Astrocyte of the hippocampus (primary cell): ENCODE measurements around the gene ANKRD53.
"Not testable (repeated sequence)": the region's sequence is repeated elsewhere in the genome, so short reads cannot be mapped to it uniquely, and the experiment has no call there.

Experiments used
- DNase-seq: peaks from one replicate; pipeline ENCODE4 v3.0.0; 2011; ENCODE audit warnings: low read depth, low spot score

ANKRD53 gene

GRCh38 chr2:70988726-70989648, 10.6 kb downstream of the ANKRD53 start:
- peak; percentile 0 for DNase-seq

GRCh38 chr2:70990216-70990615, 11.8 kb downstream of the ANKRD53 start:
- no peak for DNase-seq

- DNase-seq = no peak
Observed at GRCh38 chr2:70991142-70991541, 12.7 kb downstream of the ANKRD53 start.

GRCh38 chr2:70991742-70992141, 13.3 kb downstream of the ANKRD53 start:
- DNase-seq = no peak

GRCh38 chr2:70992945-70993853, 14.8 kb downstream of the ANKRD53 start:
- no peak for DNase-seq

- DNase-seq = peak; percentile 43
Observed at GRCh38 chr2:70994009-70994698, 15.7 kb downstream of the ANKRD53 start.

- peak; percentile 96 for DNase-seq
Observed at GRCh38 chr2:70994699-70995425, 16.4 kb downstream of the ANKRD53 start, which contains the start of gene TEX261. TSS of gene TEX261 (minus strand) at chr2:70994873. CDS start at chr2:70994757, 116 bp downstream.

GRCh38 chr2:70995426-70995729, 16.9 kb downstream of the ANKRD53 start:
- DNase-seq = peak; percentile 49

GRCh38 chr2:70998885-70999284, 20.5 kb downstream of the ANKRD53 start:
- not testable (repeated sequence) for DNase-seq

GRCh38 chr2:70999362-70999761, 20.9 kb downstream of the ANKRD53 start:
- DNase-seq = no peak

- DNase-seq = not testable (repeated sequence)
Observed at GRCh38 chr2:70999931-71000330, 21.5 kb downstream of the ANKRD53 start.

- DNase-seq = peak; percentile 74
Observed at GRCh38 chr2:71000780-71001591, 22.6 kb downstream of the ANKRD53 start.

- DNase-seq = no peak
Observed at GRCh38 chr2:71001592-71001927, 23.1 kb downstream of the ANKRD53 start.

- DNase-seq = no peak
Observed at GRCh38 chr2:71001981-71002570, 23.6 kb downstream of the ANKRD53 start.

GRCh38 chr2:71003396-71003795, 25.0 kb downstream of the ANKRD53 start:
- no peak for DNase-seq

- no peak for DNase-seq
Observed at GRCh38 chr2:71003966-71004755, 25.7 kb downstream of the ANKRD53 start.

GRCh38 chr2:71004857-71005256, 26.4 kb downstream of the ANKRD53 start:
- DNase-seq = no peak

GRCh38 chr2:71005271-71006202, 27.1 kb downstream of the ANKRD53 start:
- no peak for DNase-seq
